K562 (cell line): ENCODE results near the gene CACNA2D2. TPM values are rescaled to one million over a fixed set of nuclear protein-coding genes. Genes with fewer than 3 reads are reported as not detected.

Source experiments
- CREM ChIP-seq: IDR thresholded peaks from 2 replicates; pipeline ENCODE4 v1.6.1; 2014; ENCODE audit warnings: antibody characterized with exemption, low read depth
- DDX20 ChIP-seq: fragments of 450-650 bp; IDR thresholded peaks from 2 replicates; pipeline ENCODE4 v1.6.1; 2016; ENCODE audit warnings: missing genetic modification characterization, low read depth, mild to moderate bottlenecking, missing compliant biosample characterization, moderate library complexity
- HNRNPK ChIP-seq: fragments of 200-400 bp; formaldehyde crosslinking; IDR thresholded peaks from one replicate; pipeline ENCODE4 v1.6.1; 2018; ENCODE audit warnings: mild to moderate bottlenecking, low read depth, low read length; ENCODE audit not compliant: poor library complexity, severe bottlenecking
- HNRNPL ChIP-seq: fragments of 200-400 bp; formaldehyde crosslinking; IDR thresholded peaks from 2 replicates; pipeline ENCODE4 v1.6.1; 2017; ENCODE audit warnings: low read depth, mild to moderate bottlenecking, low read length
- ID3 ChIP-seq, 2 experiments: fragments of 250-450 bp in 1 of 2; fragments of 450-650 bp in 1 of 2; sonication (Bioruptor Pico) in 1 of 2; IDR thresholded peaks; 2 replicates each; pipeline versions ENCODE4 v1.6.1 to v1.8.0; 2016 to 2021; ENCODE audit warnings: mild to moderate bottlenecking in 2 of 2, moderate library complexity in 2 of 2, missing compliant biosample characterization in 1 of 2, missing genetic modification characterization in 1 of 2
- MTA3 ChIP-seq: fragments of 450-650 bp; formaldehyde crosslinking; IDR thresholded peaks from 2 replicates; pipeline ENCODE4 v1.6.1; 2017; ENCODE audit warnings: mild to moderate bottlenecking, borderline replicate concordance
- RBM25 ChIP-seq: fragments of 200-400 bp; formaldehyde crosslinking; IDR thresholded peaks from 2 replicates; pipeline ENCODE4 v1.6.1; 2018; ENCODE audit warnings: low read length, low read depth, moderate library complexity; ENCODE audit not compliant: severe bottlenecking
- TFE3 ChIP-seq: fragments of 450-650 bp; formaldehyde crosslinking; IDR thresholded peaks from 2 replicates; pipeline ENCODE4 v1.4.0; 2020; ENCODE audit warnings: mild to moderate bottlenecking, mixed read lengths
- THRA ChIP-seq: fragments of 450-650 bp; IDR thresholded peaks from 2 replicates; pipeline ENCODE4 v1.6.1; 2017; ENCODE audit warnings: mild to moderate bottlenecking, moderate library complexity
- ZBTB49 ChIP-seq: sonication (generic); formaldehyde crosslinking; IDR thresholded peaks from 2 replicates; pipeline ENCODE4 v1.8.0; 2022; ENCODE audit warnings: missing genetic modification reagents, mild to moderate bottlenecking, borderline replicate concordance
- ZNF146 ChIP-seq: IDR thresholded peaks from one replicate; pipeline ENCODE4 v1.6.1; 2018; ENCODE audit warnings: missing compliant biosample characterization; ENCODE audit not compliant: unreplicated experiment
- ZNF436 ChIP-seq: fragments of 250-450, 450-650 bp; sonication (Bioruptor Pico); formaldehyde crosslinking; IDR thresholded peaks from 2 replicates; pipeline ENCODE4 v1.7.0; 2020; ENCODE audit warnings: mild to moderate bottlenecking
- ZNF740 ChIP-seq, 3 experiments: fragments of 200-800 bp in 1 of 3; sonication (Bioruptor generic) in 1 of 3; sonication (generic) in 1 of 3; formaldehyde crosslinking in 1 of 3; IDR thresholded peaks; 2 replicates each; pipeline versions ENCODE4 v1.6.1 to v1.8.0; 2016 to 2022; ENCODE audit warnings: mild to moderate bottlenecking in 2 of 3, missing compliant biosample characterization in 2 of 3, missing genetic modification characterization in 2 of 3, missing genetic modification reagents in 1 of 3
- ZNF77 ChIP-seq: fragments of 250-450 bp; sonication (Bioruptor Pico); IDR thresholded peaks from 2 replicates; pipeline ENCODE4 v1.5.0; 2020
- ZNF778 ChIP-seq: fragments of 450-650 bp; formaldehyde crosslinking; IDR thresholded peaks from 2 replicates; pipeline ENCODE4 v1.4.0; 2020; ENCODE audit warnings: mild to moderate bottlenecking, moderate library complexity
- polyA plus RNA-seq, 8 experiments: library from polyadenylated mRNA; depleted of rRNA in 4 of 8; stranded (reverse) in 5 of 8; unstranded in 3 of 8; fragments of >200 nt; fragmentation: Nextera tagmentation in 2 of 8; fragmentation: Illumina TruSeq in 1 of 8; extraction: Ambion mirVana in 2 of 8; extraction: Trizol in 1 of 8; gene quantifications; 2 replicates each; pipeline versions ENCODE4 v1.2.1 to v1.2.3, GENCODE V29; 2011 to 2014; ENCODE audit warnings: inconsistent platforms in 1 of 8, missing spikeins in 1 of 8
- total RNA-seq, 7 experiments: library from RNA; depleted of rRNA in 6 of 7; stranded (reverse); fragments of >200 nt in 6 of 7; fragmentation: Illumina TruSeq in 2 of 7; extraction: Trizol in 2 of 7; gene quantifications; 2 replicates each; pipeline versions ENCODE4 v1.2.1 to v1.2.3, GENCODE V29; 2011 to 2021; ENCODE audit warnings: low replicate concordance in 1 of 7

CACNA2D2 gene
- total and polyA plus RNA-seq, 9 of the 15 experiments (the other 6 are each of a cell fraction or from before 2014, with no cell fraction given), result 0.11 to 0.58 (median 0.36) TPM; not detected in 2

- TF ChIP-seq ZBTB49 (CRISPR knock-in tag) (no peak), ZNF77 (CRISPR knock-in tag) (no peak), ZNF436 (CRISPR knock-in tag) (no peak), TFE3 (CRISPR knock-in tag) (no peak), ID3 (CRISPR knock-in tag; IDR thresholded peaks at IDR 0.05) (no peak), ID3 (tag; IDR thresholded peaks at IDR 0.05) (no peak), DDX20 (tag) (no peak), THRA (no peak), ZNF778 (CRISPR knock-in tag) (no peak), ZNF740 (CRISPR knock-in tag; IDR thresholded peaks at IDR 0.05) (no peak), ZNF740 (tag; IDR thresholded peaks at IDR 0.05) (no peak), HNRNPK (no peak), HNRNPL (no peak), CREM (peak; percentile 84), RBM25 (no peak), MTA3 (peak; percentile 71; the same call in 1 of the 2 replicates), ZNF146 (no peak)
- TF ChIP-seq, all 486 proteins: peak for 89
These were observed 166.1 kb downstream of the CACNA2D2 start (continued) for GRCh38 chr3:50337175-50337861.
